GM21576 (cell line): ENCODE results near the gene NAA35.
"Not testable (repeated sequence)": the region's sequence is repeated elsewhere in the genome, so short reads cannot be mapped to it uniquely, and the experiment has no call there.

Experiments
- ATAC-seq: cut with Tn5 transposase; IDR thresholded peaks from one replicate; pipeline ENCODE4 v1.9.1; 2021; ENCODE audit warnings: mild to moderate bottlenecking, moderate library complexity; ENCODE audit not compliant: unreplicated experiment

Gene NAA35

DNA sequence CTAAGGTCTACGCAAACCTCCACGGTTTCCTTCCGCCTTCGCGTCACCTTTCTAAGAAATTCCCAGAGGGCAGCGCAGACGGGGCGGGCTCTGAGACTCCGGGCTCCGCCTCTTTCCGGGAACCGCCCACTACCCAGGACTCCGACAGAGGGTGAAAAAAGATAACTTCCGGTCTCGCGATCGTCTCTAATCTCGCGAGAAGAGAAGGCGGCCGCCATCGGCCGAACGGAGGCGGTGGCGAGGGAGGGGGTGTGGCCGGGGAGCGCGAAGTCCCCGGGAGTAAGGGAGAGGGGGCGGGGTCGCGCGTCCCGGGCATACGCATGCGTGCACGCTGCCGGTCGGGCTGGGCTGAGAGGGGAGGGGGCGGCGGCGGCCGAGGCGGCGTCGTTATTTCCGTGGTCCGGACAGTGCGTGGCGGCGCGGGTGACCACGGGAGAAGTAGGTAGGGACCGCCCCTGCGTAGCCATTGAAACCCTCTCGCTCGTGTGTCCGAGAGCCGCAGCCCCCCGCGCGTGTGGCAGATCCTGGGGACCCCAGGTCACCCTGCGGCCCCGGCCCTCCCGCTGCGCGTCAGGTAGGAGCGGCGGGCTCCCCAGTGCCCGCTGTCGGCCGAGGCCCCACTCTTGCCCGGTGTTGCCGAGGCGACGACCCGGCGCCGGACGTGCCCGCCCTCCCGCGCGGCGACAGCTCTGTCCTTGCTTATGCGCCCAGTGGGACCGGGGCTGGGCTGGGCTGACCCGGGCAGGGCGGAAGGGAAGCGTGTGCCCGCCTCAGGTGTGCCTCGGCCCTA, at the start of gene NAA35:
Gene NAA35 (plus strand): TSS at position 315 of the 790 bp plus-strand sequence. CDS start 1,014 bp downstream, outside the sequence.
- peak; percentile 88 for ATAC-seq

DNA sequence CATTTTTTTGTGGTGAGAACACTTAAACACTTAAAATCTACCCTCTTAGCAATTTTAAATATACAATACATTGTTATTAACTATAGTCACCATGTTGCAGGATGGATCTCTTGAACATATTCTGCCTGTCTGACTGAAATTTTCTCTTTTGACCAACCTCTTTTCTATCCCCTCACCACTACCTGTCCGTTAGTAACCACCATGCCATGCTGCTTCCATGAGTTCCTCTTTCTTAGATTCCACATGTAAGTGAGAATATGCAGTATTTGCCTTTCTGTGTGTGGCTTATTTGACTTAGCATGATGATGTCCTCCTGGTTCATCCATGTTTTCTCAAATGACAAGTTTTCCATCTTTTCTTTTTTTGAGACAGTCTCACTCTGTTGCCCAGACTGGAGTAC, 48.5 kb upstream of the NAA35 start:
- no peak for ATAC-seq

DNA sequence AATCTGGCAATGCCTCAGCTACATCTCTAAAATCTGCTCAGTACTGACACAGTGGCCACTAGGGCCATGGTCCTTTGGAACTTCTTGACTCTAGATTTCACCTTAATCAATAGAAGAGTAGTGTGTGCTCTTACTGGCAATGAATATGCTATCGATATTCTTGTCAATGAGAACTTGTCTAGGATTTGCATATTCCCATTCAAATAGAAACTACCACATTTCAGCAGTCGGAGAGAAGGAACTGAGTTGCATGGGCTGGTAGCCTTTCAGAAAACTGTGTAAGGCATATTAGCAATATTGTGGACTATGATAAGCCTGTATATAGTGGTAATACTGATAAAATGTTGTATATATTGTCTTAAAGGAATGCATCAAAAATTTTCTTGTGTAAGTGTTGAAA, 45.3 kb upstream of the NAA35 start:
- ATAC-seq: no peak

DNA sequence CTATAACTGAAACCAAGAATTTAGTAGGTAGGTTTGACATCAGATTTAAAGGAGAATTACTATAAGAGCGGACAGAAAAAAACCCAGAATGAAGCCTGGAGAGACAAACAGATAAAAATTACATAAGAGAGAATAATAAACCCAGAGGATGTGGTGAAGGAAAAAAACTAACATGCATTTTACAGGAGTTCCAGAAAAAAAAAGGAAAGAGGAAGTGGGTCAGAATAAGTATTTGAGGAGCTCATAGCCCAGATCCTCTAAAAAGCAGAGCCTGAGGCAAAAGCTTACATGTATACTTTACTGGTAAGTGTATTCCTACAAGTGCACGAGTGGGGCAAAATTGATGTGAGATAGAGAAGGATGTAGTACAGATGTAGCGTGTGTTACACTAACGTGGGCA, 43.1 kb upstream of the NAA35 start:
- no peak for ATAC-seq

DNA sequence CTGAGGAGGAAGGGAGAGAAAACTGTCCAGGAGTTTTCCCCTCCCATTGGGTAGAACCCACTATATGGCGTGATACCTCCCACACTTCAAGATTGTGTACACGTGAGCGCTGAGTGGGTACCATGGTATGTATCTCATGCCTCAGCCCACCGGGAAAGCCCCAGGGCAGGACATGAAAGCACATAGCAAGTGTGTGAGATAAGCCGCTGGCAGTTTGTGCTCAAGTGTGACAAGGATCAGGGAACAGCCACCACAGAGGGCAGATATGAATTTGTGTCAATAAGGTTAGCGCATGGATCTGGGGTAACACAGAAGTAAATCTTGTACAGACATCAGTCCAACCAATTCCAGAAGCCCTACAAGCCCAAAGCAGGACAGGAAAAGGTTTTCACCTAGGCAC, 42.6 kb upstream of the NAA35 start:
- ATAC-seq: no peak

DNA sequence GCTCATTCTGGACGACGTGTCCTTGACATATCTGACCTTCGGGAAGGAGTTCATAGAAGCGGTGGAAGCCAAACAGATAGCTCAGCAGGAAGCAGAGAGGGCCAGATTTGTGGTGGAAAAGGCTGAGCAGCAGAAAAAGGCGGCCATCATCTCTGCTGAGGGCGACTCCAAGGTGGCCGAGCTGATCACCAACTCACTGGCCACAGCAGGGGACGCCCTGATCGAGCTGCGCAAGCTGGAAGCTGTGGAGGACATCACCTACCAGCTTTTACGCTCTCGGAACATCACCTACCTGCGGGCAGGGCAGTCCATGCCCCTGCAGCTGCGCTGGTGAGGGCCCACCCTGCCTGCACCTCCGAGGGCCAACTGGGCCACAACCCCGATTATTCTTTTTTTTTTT, 41.6 kb upstream of the NAA35 start:
- no peak for ATAC-seq

DNA sequence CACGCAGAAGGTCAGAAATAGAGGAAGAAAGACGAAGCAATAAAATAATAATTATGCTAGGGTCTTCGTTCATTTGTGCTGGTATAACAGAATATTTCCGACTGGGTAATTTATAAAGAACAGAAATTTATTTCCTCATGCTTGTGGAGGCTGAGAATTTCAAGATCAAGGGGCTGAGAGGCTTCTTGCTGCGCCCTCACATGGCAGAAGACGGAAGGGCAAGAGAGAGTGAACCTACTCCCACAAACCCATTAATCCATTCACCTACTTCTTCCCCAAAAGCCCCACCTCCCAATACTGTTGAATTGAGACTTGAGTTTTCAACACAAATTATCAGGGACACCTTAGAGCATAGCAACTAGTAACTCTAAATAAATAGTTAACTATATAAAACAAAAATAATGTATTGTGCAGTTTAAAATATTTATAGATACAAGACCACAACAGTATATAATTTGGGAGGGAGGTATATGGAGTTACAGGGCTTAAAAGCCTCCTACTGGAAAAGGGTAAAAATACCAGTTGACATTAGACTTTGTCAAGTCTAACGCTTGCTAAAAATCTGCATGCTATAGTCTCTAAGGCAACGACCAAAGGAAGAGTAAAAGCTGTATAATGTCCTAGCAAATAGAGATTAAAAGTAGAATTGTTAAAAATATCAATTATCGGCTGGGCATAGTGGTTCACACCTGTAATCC, 40.3 kb upstream of the NAA35 start:
- ATAC-seq: no peak

DNA sequence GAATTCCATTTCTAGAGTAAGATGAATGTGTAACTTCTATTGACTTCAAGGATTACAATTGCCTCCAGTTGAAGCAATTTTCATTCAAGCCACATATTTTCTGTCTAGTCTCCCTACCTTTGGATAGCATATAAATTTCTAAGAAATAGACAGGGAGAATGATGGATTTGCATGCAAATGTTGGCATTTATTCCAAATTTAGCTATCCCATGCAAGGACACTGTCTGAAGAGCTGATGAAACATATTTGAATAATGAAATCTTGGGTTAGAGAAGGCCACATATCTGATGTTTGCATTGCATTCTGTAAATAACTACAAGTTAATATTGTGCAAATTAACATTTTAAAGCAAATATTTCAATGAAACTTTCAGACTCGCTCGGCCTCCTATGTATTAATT, 36.0 kb upstream of the NAA35 start:
- ATAC-seq: no peak

DNA sequence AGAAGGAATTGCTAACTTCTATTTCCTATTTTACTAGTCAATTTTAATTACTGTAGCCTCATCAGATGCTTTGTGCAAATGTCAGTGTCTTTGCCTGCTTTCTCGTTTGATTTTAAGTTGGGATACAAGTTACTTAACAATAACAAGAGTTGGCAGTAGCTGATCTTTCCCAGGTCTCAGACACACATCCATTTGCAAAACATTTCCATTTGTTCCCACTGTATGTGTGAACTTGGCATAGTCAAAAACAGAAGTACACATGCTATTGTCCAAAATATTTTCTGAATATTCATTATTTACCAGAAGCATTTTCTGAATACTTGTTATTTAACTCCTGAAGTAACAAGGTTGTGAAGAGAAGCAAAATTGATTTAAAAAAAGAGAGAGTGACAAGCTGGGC, 35.0 kb upstream of the NAA35 start:
- no peak for ATAC-seq

DNA sequence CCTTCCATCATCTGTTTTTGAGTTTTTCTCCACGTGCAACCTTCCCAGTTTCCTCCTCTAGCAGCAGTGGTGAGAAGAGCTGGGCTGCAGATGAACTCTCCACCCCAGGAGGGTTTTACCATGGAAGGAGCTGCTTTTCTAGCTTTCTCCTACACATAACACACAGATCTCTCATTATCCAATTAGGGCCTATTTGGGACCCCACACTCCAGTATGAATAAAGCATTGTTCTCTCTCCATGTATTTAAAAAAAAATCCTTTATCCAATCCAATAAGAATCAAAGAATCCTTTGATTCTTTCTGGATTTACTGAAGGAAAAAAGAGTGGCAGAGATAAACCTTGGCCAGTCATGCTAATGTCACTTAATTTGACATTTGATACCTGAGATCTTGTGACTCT, 31.6 kb upstream of the NAA35 start:
- ATAC-seq: no peak

DNA sequence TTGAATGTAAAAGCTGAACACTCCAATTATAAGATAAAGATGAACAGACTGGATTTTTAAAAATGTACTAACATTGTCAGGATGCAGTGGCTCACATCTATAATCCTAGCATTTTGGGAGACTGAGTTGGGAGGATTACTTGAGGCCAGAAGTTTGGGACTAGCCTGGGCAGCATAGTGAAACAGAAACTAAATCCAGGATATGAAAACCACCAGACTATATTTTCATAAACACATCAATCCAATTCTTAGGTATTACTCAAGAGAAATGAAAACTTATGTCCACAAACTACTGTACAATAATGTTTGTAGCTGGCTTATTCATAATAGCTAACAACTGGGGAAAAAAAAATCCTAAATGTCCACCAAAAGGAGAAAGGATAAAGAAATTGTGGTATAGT, 26.8 kb upstream of the NAA35 start:
- no peak for ATAC-seq

DNA sequence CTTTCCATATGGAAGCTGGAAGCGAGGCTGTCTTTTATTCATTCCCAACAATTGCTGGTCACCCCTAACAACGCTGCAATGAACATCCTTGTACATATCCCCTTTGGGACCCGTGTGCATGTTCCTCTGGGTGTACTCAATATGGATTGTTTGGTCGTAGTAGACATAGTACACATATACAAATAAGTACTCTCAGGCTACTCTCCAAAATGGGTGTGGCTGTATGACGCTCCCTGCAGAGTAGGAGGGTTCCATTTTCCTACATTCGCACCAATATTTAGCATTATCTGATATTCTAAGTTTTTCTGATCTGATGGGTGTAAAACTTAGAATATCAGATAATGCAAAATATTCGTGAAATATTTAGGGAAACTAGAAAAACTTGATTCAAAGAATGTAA, 23.2 kb upstream of the NAA35 start:
- ATAC-seq: no peak

DNA sequence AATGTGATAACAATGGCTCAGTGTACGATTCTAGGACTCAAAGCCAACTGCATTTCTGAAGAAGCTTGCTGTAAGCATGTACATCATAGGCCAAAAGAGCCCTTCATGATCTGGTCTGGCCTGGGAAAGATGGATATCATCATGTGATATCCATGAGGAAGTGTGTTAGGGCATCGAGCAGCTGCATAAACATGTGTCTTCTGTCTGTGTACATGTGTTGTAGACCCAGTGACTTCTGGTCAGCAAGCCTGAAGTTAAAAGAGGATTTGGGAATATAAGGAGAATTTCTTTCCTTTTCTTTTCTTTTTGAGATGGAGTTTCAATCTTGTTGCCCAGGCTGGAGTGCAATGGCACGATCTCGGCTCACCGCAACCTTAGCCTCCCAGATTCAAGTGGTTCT, 15.5 kb upstream of the NAA35 start:
- ATAC-seq: no peak

DNA sequence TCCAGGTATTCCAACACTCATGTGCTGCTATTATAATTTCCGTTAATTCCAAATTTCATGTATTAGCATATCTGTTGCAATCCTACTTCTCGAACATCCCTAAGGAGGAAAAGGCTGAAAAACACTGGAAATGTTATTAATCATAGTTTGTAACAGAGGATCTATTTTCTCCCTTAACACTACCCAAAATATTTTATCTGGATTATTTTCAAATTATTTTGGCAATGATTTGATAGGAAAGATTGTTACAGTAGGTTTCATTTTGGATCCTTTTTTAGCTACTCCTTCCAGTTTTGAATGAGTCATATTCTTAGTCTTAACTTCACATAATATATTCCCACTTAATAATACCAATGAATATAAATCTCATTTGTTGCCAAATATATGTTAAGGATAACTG, 13.9 kb upstream of the NAA35 start:
- ATAC-seq: no peak

DNA sequence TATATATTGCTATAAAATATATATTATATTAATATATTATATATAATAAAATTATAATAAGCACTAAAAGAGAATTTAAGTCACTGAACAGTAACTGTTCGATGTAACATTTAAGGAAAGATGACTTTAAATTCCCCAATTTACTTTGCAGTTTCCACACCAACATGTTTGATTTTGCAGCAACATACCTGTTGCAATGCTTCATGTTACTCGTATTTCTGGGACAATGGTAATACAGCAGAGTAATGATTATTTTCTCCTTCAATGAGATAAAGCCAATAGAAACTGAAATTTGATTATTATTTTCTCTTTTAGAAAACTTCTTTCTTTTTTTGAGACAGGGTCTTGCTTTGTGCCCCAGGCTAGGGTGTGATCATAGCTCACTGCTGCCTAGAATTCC, 9.5 kb upstream of the NAA35 start:
- ATAC-seq: no peak

DNA sequence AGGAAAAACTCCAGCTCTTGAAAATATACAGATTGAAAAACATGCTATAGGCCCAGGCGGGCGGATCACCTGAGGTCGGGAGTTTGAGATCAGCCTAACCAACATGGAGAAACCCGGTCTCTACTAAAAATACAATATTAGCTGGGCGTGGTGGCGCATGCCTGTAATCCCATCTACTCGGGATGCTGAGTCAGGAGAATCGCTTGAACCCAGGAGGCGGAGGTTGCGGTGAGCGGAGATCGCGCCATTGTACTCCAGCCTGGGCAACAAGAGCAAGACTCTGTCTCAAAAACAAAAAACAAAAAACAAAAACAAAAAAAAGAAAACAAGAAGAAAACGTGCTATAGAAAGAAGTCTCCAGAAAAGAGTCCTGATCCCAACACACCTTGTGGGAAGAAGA, 5.0 kb upstream of the NAA35 start:
- ATAC-seq: not testable (repeated sequence)

DNA sequence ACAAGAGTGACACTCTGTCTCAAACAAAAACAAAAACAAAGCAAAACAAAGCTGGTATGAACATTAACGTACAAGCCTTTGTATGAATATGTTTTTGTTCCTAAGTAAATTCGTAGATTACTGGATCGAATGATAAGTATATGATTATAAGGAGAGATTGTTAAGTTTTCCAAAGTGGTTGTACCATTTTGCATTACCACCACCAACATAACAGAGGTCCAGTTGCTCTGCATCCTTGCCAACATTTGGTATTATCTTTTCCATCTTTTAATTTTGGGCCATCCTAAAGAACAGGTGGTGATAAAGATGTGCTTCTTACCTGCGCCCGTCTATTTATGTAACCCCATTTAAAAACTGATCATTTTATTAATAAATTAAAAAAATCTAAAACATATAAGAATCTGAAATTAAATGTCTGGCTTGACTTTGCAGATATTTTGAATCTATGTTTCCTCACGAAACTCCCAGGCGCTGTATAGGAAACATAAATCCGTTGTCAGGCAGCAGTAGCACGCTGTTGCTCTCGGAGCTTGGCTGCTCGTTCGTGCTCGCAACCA, 593 bp upstream of the NAA35 start:
- ATAC-seq: no peak

DNA sequence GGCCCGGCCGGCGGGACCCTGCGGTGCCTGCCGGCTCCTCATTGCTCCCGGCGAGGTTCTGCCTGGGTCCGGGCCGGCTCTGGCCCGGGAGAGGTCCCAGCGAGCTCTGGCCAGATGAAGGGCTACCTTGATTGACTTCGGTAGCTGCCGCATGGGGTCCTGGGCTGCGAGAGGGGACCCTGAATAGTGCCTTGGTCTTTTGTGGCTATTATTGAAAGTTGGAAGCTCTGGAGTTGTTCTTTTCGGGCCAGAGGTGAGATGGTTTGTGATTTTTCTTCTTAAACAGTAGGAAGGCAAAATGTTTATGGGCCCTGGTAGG, 635 bp downstream of the NAA35 start:
- ATAC-seq: no peak

DNA sequence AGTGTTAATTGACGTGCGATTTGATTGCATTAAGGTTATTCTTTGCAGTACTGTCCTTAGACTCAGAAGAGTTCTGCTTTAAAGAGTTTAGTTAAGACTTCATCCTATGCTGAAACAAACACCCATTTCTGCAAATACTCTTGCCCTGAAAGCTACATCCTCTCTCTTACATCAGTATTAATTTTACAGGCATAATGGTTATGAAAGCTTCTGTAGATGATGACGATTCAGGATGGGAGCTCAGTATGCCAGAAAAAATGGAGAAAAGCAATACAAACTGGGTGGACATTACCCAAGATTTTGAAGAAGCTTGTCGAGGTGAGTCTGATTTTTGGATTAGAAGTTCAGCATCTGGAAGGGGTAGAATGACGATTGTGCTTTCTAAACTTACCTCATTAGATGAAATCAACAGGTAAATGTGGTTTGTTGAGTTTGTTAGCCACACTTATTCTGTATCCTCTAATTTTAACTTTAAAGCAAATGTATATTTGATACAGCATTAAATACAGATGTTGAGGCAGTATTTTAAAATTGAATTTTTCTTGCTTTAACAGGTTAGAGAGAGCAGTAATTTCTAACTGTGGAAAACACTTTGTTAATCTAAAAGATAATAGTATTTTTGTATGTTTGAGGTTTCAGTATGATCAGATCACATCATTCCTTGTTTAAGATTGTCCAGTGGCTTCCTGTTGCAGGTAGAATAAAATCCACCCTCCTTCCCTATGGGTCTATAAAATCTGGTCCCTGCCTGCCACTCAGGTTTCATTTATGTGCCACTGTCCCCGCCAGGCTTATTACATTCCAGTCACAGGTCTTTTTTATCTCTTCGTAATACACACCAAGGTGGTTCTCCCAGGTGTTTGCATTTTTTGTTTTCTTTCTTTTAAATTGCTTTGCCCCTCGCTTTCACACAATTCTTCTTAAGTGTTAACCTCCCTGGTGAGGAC, 1.3 kb downstream of the NAA35 start:
- ATAC-seq: no peak

DNA sequence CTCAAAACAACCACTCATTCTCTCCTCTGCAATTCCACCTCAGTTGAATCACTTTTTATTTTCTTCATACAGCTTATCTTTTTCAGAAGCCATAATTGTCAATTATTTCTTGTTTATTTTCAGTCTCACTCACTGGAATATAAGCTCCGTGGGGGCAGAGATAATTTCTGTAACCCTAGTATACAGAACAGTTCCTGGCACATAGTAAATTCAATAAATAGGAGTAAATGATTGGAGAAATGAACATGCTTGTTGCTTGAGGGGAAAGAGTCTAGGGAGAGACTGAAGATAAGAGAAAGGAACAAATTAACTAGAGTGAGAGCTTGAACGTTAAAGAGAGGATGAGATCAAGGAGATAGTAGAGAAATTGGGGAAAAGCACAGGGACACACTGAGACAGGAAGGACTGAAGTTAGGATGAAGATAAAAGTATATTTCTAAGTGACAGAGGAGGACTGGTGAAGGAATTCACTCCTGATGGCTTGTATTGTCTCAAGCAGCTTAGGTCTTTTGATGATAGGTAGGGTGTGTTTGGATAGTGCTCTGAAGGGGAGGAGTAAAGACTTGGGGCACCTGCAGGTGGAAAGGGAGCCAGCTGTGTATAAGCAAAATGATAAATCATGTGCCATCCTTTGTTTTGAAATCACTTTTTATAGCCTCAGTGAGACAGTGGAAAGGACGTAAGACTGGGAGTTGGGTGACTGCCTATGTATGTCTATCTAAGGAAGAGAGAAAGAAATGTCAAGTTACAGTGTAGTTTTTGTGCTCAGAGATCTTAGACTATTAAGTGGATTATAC, 2.2 kb downstream of the NAA35 start:
- no peak for ATAC-seq
